ENCODE measurements around the gene BAG3.

- TF ChIP-seq NR2C2 (CRISPR knock-in tag; IDR thresholded peaks at IDR 0.05), result no peak
- no peak for TF ChIP-seq NR2C2 (tag; IDR thresholded peaks at IDR 0.05)
- TF ChIP-seq ZNF121 (CRISPR knock-in tag; conservative IDR thresholded peaks at IDR 0.05), result no peak
- TF ChIP-seq, protein P1, sequence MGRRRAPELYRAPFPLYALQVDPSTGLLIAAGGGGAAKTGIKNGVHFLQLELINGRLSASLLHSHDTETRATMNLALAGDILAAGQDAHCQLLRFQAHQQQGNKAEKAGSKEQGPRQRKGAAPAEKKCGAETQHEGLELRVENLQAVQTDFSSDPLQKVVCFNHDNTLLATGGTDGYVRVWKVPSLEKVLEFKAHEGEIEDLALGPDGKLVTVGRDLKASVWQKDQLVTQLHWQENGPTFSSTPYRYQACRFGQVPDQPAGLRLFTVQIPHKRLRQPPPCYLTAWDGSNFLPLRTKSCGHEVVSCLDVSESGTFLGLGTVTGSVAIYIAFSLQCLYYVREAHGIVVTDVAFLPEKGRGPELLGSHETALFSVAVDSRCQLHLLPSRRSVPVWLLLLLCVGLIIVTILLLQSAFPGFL (CRISPR knock-in tag; IDR thresholded peaks at IDR 0.05), result no peak
- no peak for TF ChIP-seq HLTF (IDR thresholded peaks at IDR 0.05)
- TF ChIP-seq JUN (IDR thresholded peaks at IDR 0.05; ENCODE audit: borderline replicate concordance, low read depth, low read length), result no peak
- TF ChIP-seq JUN (CRISPR knock-in tag; IDR thresholded peaks at IDR 0.05; ENCODE audit: borderline replicate concordance), result no peak
- no peak for TF ChIP-seq JUND (IDR thresholded peaks at IDR 0.05; ENCODE audit: borderline replicate concordance, low read depth, low read length)
- no peak for TF ChIP-seq JUND (tag; IDR thresholded peaks at IDR 0.05; ENCODE audit: borderline replicate concordance, low read depth, low read length)
Measured at GRCh38 chr10:119673271-119673670, 22.1 kb downstream of the BAG3 start.
